Right atrium auricular region (tissue), 2 donors: ENCODE data around the gene ADAM20. TPM values are rescaled to one million over a fixed set of nuclear protein-coding genes. Genes with fewer than 3 reads are reported as not detected.

Source experiments
- DNase-seq: peaks from one replicate; pipeline ENCODE4 v3.0.0-alpha.2; 2019; ENCODE audit warnings: low spot score
- H3K27ac ChIP-seq, 2 donors: fragments of 200-600 bp; sonication (generic); 1 replicate in 1 of 2; 2 replicates in 1 of 2; pipeline ENCODE4 v1.5.1; 2016 to 2019
- H3K27me3 ChIP-seq, 2 donors: fragments of 200-600 bp; sonication (generic); one replicate each; pipeline versions ENCODE4 v1.5.1 to v1.6.0; 2017 to 2019
- H3K36me3 ChIP-seq: fragments of 200-600 bp; sonication (generic); one replicate; pipeline ENCODE4 v1.5.1; 2016
- H3K4me1 ChIP-seq, 2 donors: fragments of 200-600 bp; sonication (generic); one replicate each; pipeline versions ENCODE4 v1.5.1 to v1.6.0; 2017 to 2019
- H3K4me3 ChIP-seq, 2 donors: fragments of 200-600 bp; sonication (generic); 1 replicate in 1 of 2; 2 replicates in 1 of 2; pipeline ENCODE4 v1.5.1; 2017 to 2019; ENCODE audit warnings: mild to moderate bottlenecking in 1 of 2, moderate library complexity in 1 of 2
- H3K9me3 ChIP-seq, 2 donors: fragments of 200-600 bp; sonication (generic); one replicate each; pipeline ENCODE4 v1.5.1; 2019
- CTCF ChIP-seq, 2 donors: fragments of 200-600 bp; sonication (generic); IDR thresholded peaks; one replicate each; pipeline ENCODE4 v1.5.1; 2019; ENCODE audit warnings: antibody characterized with exemption in 2 of 2
- total RNA-seq, 2 donors: library from RNA; depleted of rRNA; stranded (reverse); fragments of >200 nt; gene quantifications; one replicate each; pipeline ENCODE4 v1.1.0, GENCODE V29; 2016

Gene ADAM20
- total RNA-seq, 2 donors from 2014 or later = 0.43 to 0.59 TPM

- no peak overlapping the region for H3K4me3 ChIP-seq
- DNase-seq = no peak
- no peak overlapping the region for H3K27ac ChIP-seq
- TF ChIP-seq CTCF (IDR thresholded peaks at IDR 0.05) = no peak
- no peaks in the 10 kb centered on the region for H3K27me3 ChIP-seq
- no peaks in the 10 kb centered on the region for H3K9me3 ChIP-seq
- peaks cover 7% of the 10 kb centered on the region for H3K36me3 ChIP-seq
- no peaks in the 10 kb centered on the region for H3K4me1 ChIP-seq
Measured at GRCh38 chr14:70527501-70528105, 7.2 kb downstream of the ADAM20 start.

GRCh38 chr14:70525691-70526090 is 9.1 kb downstream of the ADAM20 start:
- H3K27ac ChIP-seq = no peak overlapping the region
- no peaks in the 10 kb centered on the region for H3K4me1 ChIP-seq
- peaks cover 0 to 6% of the 10 kb centered on the region in 2 donors for H3K9me3 ChIP-seq
- H3K27me3 ChIP-seq = no peaks in the 10 kb centered on the region
- peaks cover 7% of the 10 kb centered on the region for H3K36me3 ChIP-seq
- no peak for DNase-seq
- no peak overlapping the region for H3K4me3 ChIP-seq
- TF ChIP-seq CTCF (IDR thresholded peaks at IDR 0.05) = no peak

- H3K36me3 ChIP-seq = peaks cover 5% of the 10 kb centered on the region
- no peak overlapping the region for H3K27ac ChIP-seq
- no peak overlapping the region for H3K4me3 ChIP-seq
- H3K4me1 ChIP-seq = no peaks in the 10 kb centered on the region
- no peak for TF ChIP-seq CTCF (IDR thresholded peaks at IDR 0.05)
- DNase-seq = no peak
- no peaks in the 10 kb centered on the region for H3K27me3 ChIP-seq
- peaks cover 0 to 10% of the 10 kb centered on the region in 2 donors for H3K9me3 ChIP-seq
Measured at GRCh38 chr14:70515811-70516210, 19.0 kb downstream of the ADAM20 start.

- DNase-seq = no peak
- Histone ChIP-seq H3K4me3 (no peak overlapping the region), H3K27me3 (no peaks in the 10 kb centered on the region), H3K27ac (no peak overlapping the region), H3K9me3 (no peaks in the 10 kb centered on the region), H3K36me3 (peaks cover 5% of the 10 kb centered on the region), H3K4me1 (no peaks in the 10 kb centered on the region)
- TF ChIP-seq CTCF (IDR thresholded peaks at IDR 0.05) = no peak
Measured at GRCh38 chr14:70514168-70515069, 20.4 kb downstream of the ADAM20 start.

GRCh38 chr14:70498191-70498590 is 36.6 kb downstream of the ADAM20 start:
- no peak overlapping the region for H3K27ac ChIP-seq
- H3K4me1 ChIP-seq = no peaks in the 10 kb centered on the region
- H3K4me3 ChIP-seq = no peak overlapping the region
- H3K27me3 ChIP-seq = no peaks in the 10 kb centered on the region
- no peak for TF ChIP-seq CTCF (IDR thresholded peaks at IDR 0.05)
- H3K36me3 ChIP-seq = no peaks in the 10 kb centered on the region
- H3K9me3 ChIP-seq = no peaks in the 10 kb centered on the region
- no peak for DNase-seq
